Suprapubic skin (tissue), 4 donors: ENCODE data around the gene SLC41A1.

Experiments
- POLR2A ChIP-seq, 2 donors: fragments of 450-650 bp; IDR thresholded peaks; one replicate each; pipeline ENCODE4 v1.6.1; 2017; ENCODE audit warnings: antibody characterized with exemption in 2 of 2, mild to moderate bottlenecking in 2 of 2, moderate library complexity in 2 of 2
- POLR2AphosphoS5 ChIP-seq, 3 donors: sonication (generic); formaldehyde crosslinking; IDR thresholded peaks; one replicate each; pipeline ENCODE4 v1.6.1; 2017; ENCODE audit warnings: antibody characterized with exemption in 3 of 3
- TF ChIP-seq, protein P1 (sequence below), 2 donors: fragments of 200-600 bp in 1 of 2; fragments of 450-650 bp in 1 of 2; sonication (generic) in 1 of 2; IDR thresholded peaks; one replicate each; pipeline ENCODE4 v1.5.1; 2016 to 2019; ENCODE audit warnings: antibody characterized with exemption in 2 of 2, mild to moderate bottlenecking in 1 of 2, moderate library complexity in 1 of 2

DNA sequence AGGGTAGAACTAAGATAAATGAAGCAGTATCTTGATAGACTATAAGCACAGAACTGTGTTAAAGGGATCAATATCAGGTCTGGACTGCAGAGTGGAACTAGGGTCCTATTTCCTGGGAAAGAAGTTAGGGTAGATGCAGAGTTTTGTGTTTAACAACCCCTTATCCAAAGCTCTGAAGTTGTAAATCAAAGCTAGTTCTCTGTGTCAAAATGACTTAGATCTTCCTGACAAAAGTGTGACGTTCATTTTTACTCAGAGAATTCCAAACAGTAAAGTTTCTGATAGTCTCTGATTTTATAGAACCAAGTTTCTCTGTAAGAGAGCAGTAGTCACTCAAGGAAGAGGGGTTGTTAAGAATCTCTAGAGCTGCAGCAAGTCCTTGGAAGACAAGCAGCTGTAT lies 71.3 kb downstream of the SLC41A1 start:
- TF ChIP-seq, protein P1, sequence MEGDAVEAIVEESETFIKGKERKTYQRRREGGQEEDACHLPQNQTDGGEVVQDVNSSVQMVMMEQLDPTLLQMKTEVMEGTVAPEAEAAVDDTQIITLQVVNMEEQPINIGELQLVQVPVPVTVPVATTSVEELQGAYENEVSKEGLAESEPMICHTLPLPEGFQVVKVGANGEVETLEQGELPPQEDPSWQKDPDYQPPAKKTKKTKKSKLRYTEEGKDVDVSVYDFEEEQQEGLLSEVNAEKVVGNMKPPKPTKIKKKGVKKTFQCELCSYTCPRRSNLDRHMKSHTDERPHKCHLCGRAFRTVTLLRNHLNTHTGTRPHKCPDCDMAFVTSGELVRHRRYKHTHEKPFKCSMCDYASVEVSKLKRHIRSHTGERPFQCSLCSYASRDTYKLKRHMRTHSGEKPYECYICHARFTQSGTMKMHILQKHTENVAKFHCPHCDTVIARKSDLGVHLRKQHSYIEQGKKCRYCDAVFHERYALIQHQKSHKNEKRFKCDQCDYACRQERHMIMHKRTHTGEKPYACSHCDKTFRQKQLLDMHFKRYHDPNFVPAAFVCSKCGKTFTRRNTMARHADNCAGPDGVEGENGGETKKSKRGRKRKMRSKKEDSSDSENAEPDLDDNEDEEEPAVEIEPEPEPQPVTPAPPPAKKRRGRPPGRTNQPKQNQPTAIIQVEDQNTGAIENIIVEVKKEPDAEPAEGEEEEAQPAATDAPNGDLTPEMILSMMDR (IDR thresholded peaks at IDR 0.05) = no peak
- TF ChIP-seq POLR2A (IDR thresholded peaks at IDR 0.05) (no peak), POLR2AphosphoS5 (IDR thresholded peaks at IDR 0.05) (no peak)
